22Rv1 (cell line): ENCODE measurements around the gene SEC14L1.

Experiments
- ZFX ChIP-seq: fragments of 450-650 bp; IDR thresholded peaks from 2 replicates; pipeline ENCODE4 v1.6.1; 2017; ENCODE audit warnings: antibody characterized with exemption, borderline replicate concordance
- TF ChIP-seq, protein P1 (sequence below): fragments of 450-650 bp; IDR thresholded peaks from 2 replicates; pipeline ENCODE4 v1.5.1; 2017; ENCODE audit warnings: mild to moderate bottlenecking

DNA sequence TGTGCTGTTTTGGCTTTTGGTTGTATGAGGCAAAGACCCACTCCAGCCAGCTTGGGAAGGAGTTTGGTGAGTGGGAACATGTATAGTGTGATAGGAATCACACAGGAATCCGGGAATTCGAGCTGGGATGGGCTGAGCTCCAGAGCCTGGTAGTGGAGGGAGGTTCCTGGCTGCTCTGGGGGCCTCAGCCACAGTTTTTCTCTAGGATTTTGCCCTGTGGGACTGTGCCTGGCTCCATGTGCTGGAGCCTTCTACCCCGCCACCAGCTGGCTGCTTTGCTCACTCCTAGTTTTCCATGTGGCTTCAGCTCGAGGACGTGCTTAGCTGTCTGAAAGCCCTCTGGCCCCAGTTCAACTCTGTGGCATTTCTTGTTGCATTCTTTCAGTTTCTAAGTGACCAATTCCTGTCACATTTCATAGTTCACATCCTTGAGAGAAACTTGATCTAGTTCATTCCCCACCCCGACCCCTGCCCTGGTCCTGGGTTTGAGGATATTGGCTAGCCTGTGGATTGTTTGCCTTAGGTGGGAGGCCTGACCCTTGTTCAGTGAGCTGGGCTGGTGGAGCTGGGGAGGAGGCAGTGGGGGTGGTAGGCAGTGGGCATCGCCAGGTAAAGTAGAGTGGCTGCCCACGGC lies 5.0 kb downstream of the SEC14L1 start:
- TF ChIP-seq, protein P1, sequence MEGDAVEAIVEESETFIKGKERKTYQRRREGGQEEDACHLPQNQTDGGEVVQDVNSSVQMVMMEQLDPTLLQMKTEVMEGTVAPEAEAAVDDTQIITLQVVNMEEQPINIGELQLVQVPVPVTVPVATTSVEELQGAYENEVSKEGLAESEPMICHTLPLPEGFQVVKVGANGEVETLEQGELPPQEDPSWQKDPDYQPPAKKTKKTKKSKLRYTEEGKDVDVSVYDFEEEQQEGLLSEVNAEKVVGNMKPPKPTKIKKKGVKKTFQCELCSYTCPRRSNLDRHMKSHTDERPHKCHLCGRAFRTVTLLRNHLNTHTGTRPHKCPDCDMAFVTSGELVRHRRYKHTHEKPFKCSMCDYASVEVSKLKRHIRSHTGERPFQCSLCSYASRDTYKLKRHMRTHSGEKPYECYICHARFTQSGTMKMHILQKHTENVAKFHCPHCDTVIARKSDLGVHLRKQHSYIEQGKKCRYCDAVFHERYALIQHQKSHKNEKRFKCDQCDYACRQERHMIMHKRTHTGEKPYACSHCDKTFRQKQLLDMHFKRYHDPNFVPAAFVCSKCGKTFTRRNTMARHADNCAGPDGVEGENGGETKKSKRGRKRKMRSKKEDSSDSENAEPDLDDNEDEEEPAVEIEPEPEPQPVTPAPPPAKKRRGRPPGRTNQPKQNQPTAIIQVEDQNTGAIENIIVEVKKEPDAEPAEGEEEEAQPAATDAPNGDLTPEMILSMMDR = no peak
- TF ChIP-seq ZFX = no peak
